ENCODE results near the gene NUP50.

The NUP50 gene

DNA sequence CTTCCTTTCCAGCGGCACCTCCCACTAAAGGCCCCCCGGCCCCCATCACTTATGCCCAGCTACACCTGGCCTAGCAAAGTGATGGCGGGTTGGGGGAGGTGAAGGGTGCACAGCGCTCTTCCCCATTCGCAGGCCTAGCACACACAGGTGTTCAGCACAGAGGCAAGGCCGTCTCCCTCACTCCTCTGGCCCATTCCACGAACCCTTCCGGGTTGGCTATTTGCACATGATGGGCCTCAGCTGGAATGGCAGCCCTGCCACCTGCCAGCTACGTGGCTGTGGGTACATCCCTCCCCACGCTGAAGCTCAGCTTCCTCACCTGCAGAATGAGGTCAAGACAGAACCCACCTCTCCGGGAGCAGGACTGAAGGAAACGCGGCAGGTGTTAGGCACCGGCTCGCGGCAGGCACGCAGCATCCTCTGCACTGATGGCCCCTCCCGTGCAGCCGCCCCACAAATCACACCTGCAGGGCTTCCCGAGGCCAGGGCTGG, 72.2 kb downstream of the NUP50 start:
- no peak overlapping the region for H3K4me3 ChIP-seq (ENCODE audit: low read length)
- DNase-seq (ENCODE audit: low read depth), result no peak
- TF ChIP-seq, protein P1, sequence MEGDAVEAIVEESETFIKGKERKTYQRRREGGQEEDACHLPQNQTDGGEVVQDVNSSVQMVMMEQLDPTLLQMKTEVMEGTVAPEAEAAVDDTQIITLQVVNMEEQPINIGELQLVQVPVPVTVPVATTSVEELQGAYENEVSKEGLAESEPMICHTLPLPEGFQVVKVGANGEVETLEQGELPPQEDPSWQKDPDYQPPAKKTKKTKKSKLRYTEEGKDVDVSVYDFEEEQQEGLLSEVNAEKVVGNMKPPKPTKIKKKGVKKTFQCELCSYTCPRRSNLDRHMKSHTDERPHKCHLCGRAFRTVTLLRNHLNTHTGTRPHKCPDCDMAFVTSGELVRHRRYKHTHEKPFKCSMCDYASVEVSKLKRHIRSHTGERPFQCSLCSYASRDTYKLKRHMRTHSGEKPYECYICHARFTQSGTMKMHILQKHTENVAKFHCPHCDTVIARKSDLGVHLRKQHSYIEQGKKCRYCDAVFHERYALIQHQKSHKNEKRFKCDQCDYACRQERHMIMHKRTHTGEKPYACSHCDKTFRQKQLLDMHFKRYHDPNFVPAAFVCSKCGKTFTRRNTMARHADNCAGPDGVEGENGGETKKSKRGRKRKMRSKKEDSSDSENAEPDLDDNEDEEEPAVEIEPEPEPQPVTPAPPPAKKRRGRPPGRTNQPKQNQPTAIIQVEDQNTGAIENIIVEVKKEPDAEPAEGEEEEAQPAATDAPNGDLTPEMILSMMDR (conservative IDR thresholded peaks at IDR 0.05; ENCODE audit: low read length), result no peak

DNA sequence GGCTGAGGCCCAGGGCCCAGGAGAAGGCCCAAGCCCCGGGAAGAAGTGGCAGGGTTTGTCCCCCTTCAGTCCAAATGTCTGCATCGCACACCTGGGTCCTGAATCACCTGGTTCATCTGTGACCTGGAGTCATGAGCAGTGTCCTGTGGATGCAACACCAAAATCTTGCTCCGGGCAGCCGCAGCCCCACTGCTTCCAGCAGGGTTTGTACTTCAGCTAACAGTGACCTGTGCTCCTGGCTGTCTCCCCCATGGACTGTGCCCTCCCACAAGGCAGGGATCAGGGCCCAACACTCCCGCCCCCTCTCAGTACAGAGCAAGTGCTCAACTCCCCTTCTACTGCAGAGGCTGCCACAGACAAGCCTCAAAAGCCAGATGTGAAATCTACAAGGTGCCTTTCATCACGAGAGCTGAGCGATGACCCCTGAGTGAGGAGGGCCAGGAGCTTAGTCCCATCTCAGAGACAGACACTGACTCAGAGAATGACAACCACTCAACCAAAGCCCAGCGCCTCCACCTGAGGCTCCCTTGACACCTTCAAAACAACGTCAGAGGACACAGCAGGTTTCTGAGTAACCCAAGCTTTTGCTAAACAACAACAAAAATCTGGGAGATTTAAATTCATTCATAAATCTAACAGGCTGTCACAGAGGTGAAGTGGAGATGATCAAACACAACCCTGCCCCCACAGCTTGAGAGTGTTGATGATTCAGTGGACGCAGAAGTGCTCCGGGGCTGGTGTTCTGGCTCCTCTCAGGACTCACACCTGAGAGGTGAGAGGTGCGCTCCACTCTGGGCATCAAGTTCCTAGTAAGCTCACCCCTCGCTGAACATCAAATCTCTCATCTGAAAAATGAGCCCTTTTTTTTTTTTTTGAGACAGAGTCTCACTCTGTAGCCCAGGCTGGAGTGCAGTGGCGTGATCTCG, 73.6 kb downstream of the NUP50 start:
- TF ChIP-seq, protein P1 (conservative IDR thresholded peaks at IDR 0.05; ENCODE audit: low read length), result no peak
- no peak overlapping the region for H3K4me3 ChIP-seq (ENCODE audit: low read length)
- no peak for DNase-seq (ENCODE audit: low read depth)
